Mesenchymal stem cell (in vitro differentiated cells and primary cell): ENCODE measurements around the gene HEXIM1.

Source experiments
- DNase-seq: peaks from one replicate; pipeline ENCODE4 v3.0.0-alpha.2; 2013
- H2AFZ ChIP-seq: one replicate; pipeline ENCODE4 v1.6.1; 2013; ENCODE audit warnings: low read depth, mild to moderate bottlenecking, control low read depth, inconsistent platforms, low read length, moderate library complexity
- H2AK5ac ChIP-seq: 2 replicates; pipeline ENCODE4 v1.6.1; 2013; ENCODE audit warnings: low read length, moderate library complexity, mild to moderate bottlenecking, inconsistent platforms; ENCODE audit not compliant: severe bottlenecking
- H2BK120ac ChIP-seq: one replicate; pipeline ENCODE4 v1.6.1; 2013; ENCODE audit warnings: low read depth, mild to moderate bottlenecking, inconsistent platforms, low read length, moderate library complexity
- H2BK12ac ChIP-seq, 2 experiments: one replicate each; pipeline ENCODE4 v1.6.1; 2013; ENCODE audit warnings: inconsistent platforms in 2 of 2, low read length in 2 of 2, mild to moderate bottlenecking in 2 of 2, moderate library complexity in 2 of 2, control low read depth in 1 of 2
- H2BK15ac ChIP-seq: one replicate; pipeline ENCODE4 v1.6.1; 2013; ENCODE audit warnings: mild to moderate bottlenecking, low read depth, inconsistent platforms; ENCODE audit not compliant: poor library complexity, severe bottlenecking
- H2BK5ac ChIP-seq: 2 replicates; pipeline ENCODE4 v1.6.1; 2013; ENCODE audit warnings: low read depth, mild to moderate bottlenecking, low read length, control low read depth, inconsistent platforms; ENCODE audit not compliant: poor library complexity, severe bottlenecking
- H3K14ac ChIP-seq, 2 experiments: one replicate each; pipeline ENCODE4 v1.6.1; 2013; ENCODE audit warnings: inconsistent platforms in 2 of 2, low read length in 2 of 2, control low read depth in 1 of 2, mild to moderate bottlenecking in 1 of 2, moderate library complexity in 1 of 2
- H3K18ac ChIP-seq, 2 experiments: one replicate each; pipeline ENCODE4 v1.6.1; 2013; ENCODE audit warnings: inconsistent platforms in 2 of 2, low read length in 2 of 2, control low read depth in 1 of 2, low read depth in 1 of 2, mild to moderate bottlenecking in 1 of 2
- H3K23ac ChIP-seq, 2 experiments: one replicate each; pipeline ENCODE4 v1.6.1; 2013; ENCODE audit warnings: inconsistent platforms in 2 of 2, low read length in 2 of 2, mild to moderate bottlenecking in 2 of 2, moderate library complexity in 2 of 2, control low read depth in 1 of 2
- H3K27ac ChIP-seq: 2 replicates; pipeline ENCODE4 v1.5.1; 2013; ENCODE audit warnings: mild to moderate bottlenecking, moderate library complexity, low read length, control low read depth, inconsistent platforms; ENCODE audit not compliant: poor library complexity, severe bottlenecking
- H3K27me3 ChIP-seq, 2 experiments: 2 replicates each; pipeline versions ENCODE4 v1.6.1 to v1.7.0; 2013; ENCODE audit warnings: low read length in 2 of 2, mild to moderate bottlenecking in 2 of 2, moderate library complexity in 2 of 2, control low read depth in 1 of 2, inconsistent platforms in 1 of 2; ENCODE audit not compliant: control insufficient read depth in 1 of 2, insufficient read depth in 1 of 2
- H3K36me3 ChIP-seq, 2 experiments: 2 replicates each; pipeline versions ENCODE4 v1.6.1 to v1.7.0; 2013; ENCODE audit warnings: low read length in 2 of 2, control low read depth in 1 of 2, inconsistent platforms in 1 of 2, low read depth in 1 of 2, mild to moderate bottlenecking in 1 of 2; ENCODE audit not compliant: insufficient read depth in 2 of 2, control insufficient read depth in 1 of 2
- H3K4ac ChIP-seq, 2 experiments: one replicate each; pipeline ENCODE4 v1.6.1; 2013; ENCODE audit warnings: inconsistent platforms in 2 of 2, low read length in 2 of 2, mild to moderate bottlenecking in 2 of 2, moderate library complexity in 2 of 2, control low read depth in 1 of 2, low read depth in 1 of 2
- H3K4me1 ChIP-seq: 2 replicates; pipeline ENCODE4 v1.6.1; 2013; ENCODE audit warnings: low read depth, low read length, control low read depth; ENCODE audit not compliant: control insufficient read depth, insufficient read depth
- H3K4me2 ChIP-seq: 2 replicates; pipeline ENCODE4 v1.6.1; 2013; ENCODE audit warnings: low read length, mild to moderate bottlenecking, inconsistent platforms; ENCODE audit not compliant: poor library complexity, severe bottlenecking
- H3K4me3 ChIP-seq, 2 experiments: 2 replicates each; pipeline versions ENCODE4 v1.5.1 to v1.7.0; 2013; ENCODE audit warnings: low read length in 2 of 2, mild to moderate bottlenecking in 2 of 2, control low read depth in 1 of 2, low read depth in 1 of 2; ENCODE audit not compliant: insufficient read depth in 1 of 2
- H3K79me1 ChIP-seq: replicated peaks from 2 replicates; pipeline ENCODE4 v1.6.1; 2013; ENCODE audit warnings: mild to moderate bottlenecking, control low read depth, low read length, inconsistent platforms; ENCODE audit not compliant: poor library complexity, severe bottlenecking
- H3K9ac ChIP-seq: 2 replicates; pipeline ENCODE4 v1.7.0; 2013; ENCODE audit warnings: mild to moderate bottlenecking, low read length, moderate library complexity
- H3K9me3 ChIP-seq: 2 replicates; pipeline ENCODE4 v1.7.0; 2013; ENCODE audit warnings: mild to moderate bottlenecking, low read length; ENCODE audit not compliant: control insufficient read depth
- H4K8ac ChIP-seq: one replicate; pipeline ENCODE4 v1.6.1; 2013; ENCODE audit warnings: inconsistent platforms, mild to moderate bottlenecking, low read length, moderate library complexity
- H4K91ac ChIP-seq: one replicate; pipeline ENCODE4 v1.6.1; 2013; ENCODE audit warnings: mild to moderate bottlenecking, low read length, inconsistent platforms
- WGBS: methylation state at CpG from one replicate; pipeline ENCODE4 v1.1.7; 2013; ENCODE audit warnings: mixed read lengths; 5-methylcytosine and 5-hydroxymethylcytosine counted together

Gene HEXIM1

GRCh38 chr17:45171338-45172231 lies 23.3 kb downstream of the HEXIM1 start:
- WGBS: 61% methylated on average over 15 of the region's 20 CpGs
- peak overlapping the region; percentile 94 for H3K9ac ChIP-seq
- H3K4me3 ChIP-seq: peak overlapping the region in 1 of 2 experiments; percentile 79

GRCh38 chr17:45172232-45172540 lies 23.9 kb downstream of the HEXIM1 start:
- peaks cover 32% of the 10 kb centered on the region for H3K4me1 ChIP-seq
- H4K8ac ChIP-seq: peak overlapping the region; percentile 97
- H2BK12ac ChIP-seq: peak overlapping the region; percentile 34 to 67
- no peak for DNase-seq
- peak overlapping the region; percentile 8 for H2AFZ ChIP-seq
- 91% methylated on average over 5 of the region's 5 CpGs for WGBS
- H3K23ac ChIP-seq: no peak overlapping the region
- H3K4me3 ChIP-seq: peak overlapping the region in 1 of 2 experiments; percentile 79
- peak overlapping the region; percentile 94 for H3K9ac ChIP-seq
- H3K79me1 ChIP-seq: no peaks in the 10 kb centered on the region
- H2BK15ac ChIP-seq: peak overlapping the region; percentile 87
- peak overlapping the region; percentile 81 for H3K27ac ChIP-seq
- peak overlapping the region; percentile 88 for H2BK5ac ChIP-seq
- H3K14ac ChIP-seq: no peak overlapping the region
- H2BK120ac ChIP-seq: peak overlapping the region; percentile 24
- no peaks in the 10 kb centered on the region for H3K9me3 ChIP-seq
- H3K27me3 ChIP-seq: no peaks in the 10 kb centered on the region
- H3K18ac ChIP-seq: peak overlapping the region; percentile 71 to 88
- H3K4ac ChIP-seq: peak overlapping the region; percentile 5 to 78
- peak overlapping the region; percentile 70 for H2AK5ac ChIP-seq
- peaks cover 9 to 13% of the 10 kb centered on the region in 2 experiments for H3K36me3 ChIP-seq
- H3K4me2 ChIP-seq: no peak overlapping the region
- peak overlapping the region; percentile 77 for H4K91ac ChIP-seq

More at GRCh38 chr17:45171338-45172231, 23.3 kb downstream of the HEXIM1 start:
- H2BK120ac ChIP-seq: peak overlapping the region; percentile 44
- H3K23ac ChIP-seq: no peak overlapping the region
- DNase-seq: no peak
- H3K27ac ChIP-seq: peak overlapping the region; percentile 81
- peak overlapping the region; percentile 38 for H3K4me2 ChIP-seq
- no peaks in the 10 kb centered on the region for H3K79me1 ChIP-seq
- H3K27me3 ChIP-seq: no peaks in the 10 kb centered on the region
- peak overlapping the region; percentile 91 for H2BK15ac ChIP-seq
- H3K36me3 ChIP-seq: peaks cover 9 to 13% of the 10 kb centered on the region in 2 experiments
- H3K14ac ChIP-seq: no peak overlapping the region
- H2AK5ac ChIP-seq: peak overlapping the region; percentile 70
- H2AFZ ChIP-seq: peak overlapping the region; percentile 20
- peak overlapping the region; percentile 71 to 88 for H3K18ac ChIP-seq
- peak overlapping the region in 1 of 2 experiments; percentile 67 for H2BK12ac ChIP-seq
- peak overlapping the region; percentile 77 for H4K91ac ChIP-seq
- H2BK5ac ChIP-seq: peak overlapping the region; percentile 88
- peak overlapping the region; percentile 97 for H4K8ac ChIP-seq
- H3K9me3 ChIP-seq: no peaks in the 10 kb centered on the region
- peaks cover 32% of the 10 kb centered on the region for H3K4me1 ChIP-seq
- peak overlapping the region; percentile 34 to 78 for H3K4ac ChIP-seq

GRCh38 chr17:45172541-45173286 lies 24.4 kb downstream of the HEXIM1 start:
- peak overlapping the region in 1 of 2 experiments; percentile 34 for H2BK12ac ChIP-seq
- peak overlapping the region; percentile 97 for H4K8ac ChIP-seq
- peak overlapping the region; percentile 8 for H2AFZ ChIP-seq
- no peak overlapping the region for H3K23ac ChIP-seq
- peak overlapping the region; percentile 61 for H3K4me2 ChIP-seq
- H3K18ac ChIP-seq: peak overlapping the region; percentile 71 to 88
- peaks cover 34% of the 10 kb centered on the region for H3K4me1 ChIP-seq
- H3K36me3 ChIP-seq: peaks cover 9 to 13% of the 10 kb centered on the region in 2 experiments
- H4K91ac ChIP-seq: peak overlapping the region; percentile 85
- H2BK5ac ChIP-seq: peak overlapping the region; percentile 88
- peak; percentile 20 for DNase-seq
- peak overlapping the region; percentile 93 for H3K27ac ChIP-seq
- peak overlapping the region; percentile 94 for H3K9ac ChIP-seq
- no peaks in the 10 kb centered on the region for H3K79me1 ChIP-seq
- no peak overlapping the region for H3K14ac ChIP-seq
- peak overlapping the region in 1 of 2 experiments; percentile 79 for H3K4me3 ChIP-seq
- H2BK15ac ChIP-seq: peak overlapping the region; percentile 87
- H2BK120ac ChIP-seq: peak overlapping the region; percentile 69
- peak overlapping the region; percentile 17 to 78 for H3K4ac ChIP-seq
- H3K9me3 ChIP-seq: no peaks in the 10 kb centered on the region
- WGBS: 56% methylated on average over 10 of the region's 10 CpGs
- H3K27me3 ChIP-seq: no peaks in the 10 kb centered on the region
- H2AK5ac ChIP-seq: peak overlapping the region; percentile 70

DNA sequence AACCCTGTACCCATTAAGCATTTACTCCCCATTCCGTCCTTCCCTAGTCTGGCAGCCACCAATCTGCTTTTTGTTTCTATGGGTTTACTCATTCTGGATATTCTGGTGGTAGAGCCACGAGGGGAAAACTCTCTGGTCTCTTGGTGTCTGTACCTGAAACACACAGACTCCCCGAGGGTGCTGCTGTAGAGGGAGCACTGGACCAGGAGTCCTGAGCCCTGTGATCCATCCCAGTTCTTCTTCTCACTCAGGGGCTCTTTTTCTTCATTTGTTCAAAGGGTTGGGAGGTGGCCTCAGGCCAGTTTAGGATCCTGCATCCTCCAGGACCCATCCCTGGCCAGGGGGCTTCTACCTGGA lies 27.5 kb downstream of the HEXIM1 start:
- 87% methylated on average over 3 of the region's 3 CpGs for WGBS
- no peaks in the 10 kb centered on the region for H3K79me1 ChIP-seq
- H2BK12ac ChIP-seq: peak overlapping the region in 1 of 2 experiments; percentile 81

More for the DNA sequence above, 27.5 kb downstream of the HEXIM1 start:
- no peak overlapping the region for H3K4ac ChIP-seq
- no peaks in the 10 kb centered on the region for H3K9me3 ChIP-seq
- no peak overlapping the region for H3K4me3 ChIP-seq
- no peak overlapping the region for H3K23ac ChIP-seq
- peak overlapping the region; percentile 93 for H2AK5ac ChIP-seq
- H2BK120ac ChIP-seq: no peak overlapping the region
- DNase-seq: no peak
- H3K4me1 ChIP-seq: peaks cover 29% of the 10 kb centered on the region
- no peaks in the 10 kb centered on the region for H3K36me3 ChIP-seq
- H3K4me2 ChIP-seq: no peak overlapping the region
- no peaks in the 10 kb centered on the region for H3K27me3 ChIP-seq
- H3K27ac ChIP-seq: no peak overlapping the region
- no peak overlapping the region for H4K8ac ChIP-seq
- H2AFZ ChIP-seq: no peak overlapping the region
- H3K9ac ChIP-seq: no peak overlapping the region
- no peak overlapping the region for H3K14ac ChIP-seq
- H4K91ac ChIP-seq: no peak overlapping the region
- no peak overlapping the region for H2BK5ac ChIP-seq
- H3K18ac ChIP-seq: peak overlapping the region in 1 of 2 experiments; percentile 74
- H2BK15ac ChIP-seq: no peak overlapping the region
